Measurements from ENCODE around the gene LSS. TPM values are rescaled to one million over a fixed set of nuclear protein-coding genes. Genes with fewer than 3 reads are reported as not detected.

The LSS gene
- total RNA-seq, 4 donors from 2014 or later: 43.7 to 172 (median 66.5) TPM

GRCh38 chr21:46221664-46222435 lies 6.7 kb downstream of the LSS start:
- no peaks in the 10 kb centered on the region for H3K27me3 ChIP-seq
- H3K36me3 ChIP-seq: peaks cover 0 to 55% (median 0%) of the 10 kb centered on the region in 3 donors
- no peak overlapping the region for H3K27ac ChIP-seq
- no peaks in the 10 kb centered on the region for H3K9me3 ChIP-seq
- peaks cover 0 to 7% (median 0%) of the 10 kb centered on the region in 4 donors for H3K4me1 ChIP-seq
- no peak overlapping the region for H3K4me3 ChIP-seq
- peak in 1 of 3 donors; percentile 15 for DNase-seq
- TF ChIP-seq CTCF (IDR thresholded peaks at IDR 0.05): no peak
- no peak for TF ChIP-seq POLR2A (IDR thresholded peaks at IDR 0.05)

GRCh38 chr21:46220847-46221246 lies 7.7 kb downstream of the LSS start:
- peaks cover 0 to 65% (median 0%) of the 10 kb centered on the region in 3 donors for H3K36me3 ChIP-seq
- no peak overlapping the region for H3K4me3 ChIP-seq
- H3K4me1 ChIP-seq: no peaks in the 10 kb centered on the region
- peak in 1 of 3 donors; percentile 18 for DNase-seq
- no peaks in the 10 kb centered on the region for H3K27me3 ChIP-seq
- no peak overlapping the region for H3K27ac ChIP-seq
- no peaks in the 10 kb centered on the region for H3K9me3 ChIP-seq
- TF ChIP-seq CTCF (IDR thresholded peaks at IDR 0.05) (no peak), POLR2A (IDR thresholded peaks at IDR 0.05) (no peak)

- no peak overlapping the region for H3K4me3 ChIP-seq
- H3K27me3 ChIP-seq: no peaks in the 10 kb centered on the region
- TF ChIP-seq CTCF (IDR thresholded peaks at IDR 0.05) (no peak), POLR2A (IDR thresholded peaks at IDR 0.05) (no peak)
- H3K4me1 ChIP-seq: no peaks in the 10 kb centered on the region
- H3K27ac ChIP-seq: no peak overlapping the region
- peaks cover 0 to 68% (median 0%) of the 10 kb centered on the region in 3 donors for H3K36me3 ChIP-seq
- DNase-seq: no peak
- H3K9me3 ChIP-seq: no peaks in the 10 kb centered on the region
Observed at GRCh38 chr21:46220275-46220810, 8.2 kb downstream of the LSS start.

- H3K36me3 ChIP-seq: peaks cover 0 to 75% (median 0%) of the 10 kb centered on the region in 3 donors
- H3K27ac ChIP-seq: no peak overlapping the region
- TF ChIP-seq POLR2A (IDR thresholded peaks at IDR 0.05): no peak
- TF ChIP-seq CTCF (IDR thresholded peaks at IDR 0.05): no peak
- H3K4me1 ChIP-seq: no peaks in the 10 kb centered on the region
- peak in 2 of 3 donors; percentile 29 to 39 for DNase-seq
- H3K27me3 ChIP-seq: no peaks in the 10 kb centered on the region
- H3K4me3 ChIP-seq: no peak overlapping the region
- no peaks in the 10 kb centered on the region for H3K9me3 ChIP-seq
Observed at GRCh38 chr21:46219591-46220239, 8.9 kb downstream of the LSS start.

- Histone ChIP-seq H3K9me3 (no peaks in the 10 kb centered on the region), H3K27me3 (no peaks in the 10 kb centered on the region), H3K36me3 (peaks cover 0 to 81% (median 0%) of the 10 kb centered on the region in 3 donors), H3K27ac (no peak overlapping the region), H3K4me1 (no peaks in the 10 kb centered on the region), H3K4me3 (no peak overlapping the region)
- DNase-seq: peak in 1 of 3 donors; percentile 33
- TF ChIP-seq CTCF (IDR thresholded peaks at IDR 0.05) (no peak), POLR2A (IDR thresholded peaks at IDR 0.05) (no peak)
Observed at GRCh38 chr21:46218906-46219590, 9.5 kb downstream of the LSS start.

All from Peyer's patch (tissue), 4 donors.